HG03095 (cell line): ENCODE measurements around the gene LIX1L.

ENCODE experiments used
- ATAC-seq: cut with Tn5 transposase; IDR thresholded peaks from one replicate; pipeline ENCODE4 v1.9.1; 2021; ENCODE audit warnings: moderate library complexity; ENCODE audit not compliant: unreplicated experiment

Gene LIX1L

GRCh38 chr1:145985502-145986439, 28.0 kb upstream of the LIX1L start:
- ATAC-seq: no peak

GRCh38 chr1:145985129-145985501, 27.3 kb upstream of the LIX1L start:
- no peak for ATAC-seq

DNA sequence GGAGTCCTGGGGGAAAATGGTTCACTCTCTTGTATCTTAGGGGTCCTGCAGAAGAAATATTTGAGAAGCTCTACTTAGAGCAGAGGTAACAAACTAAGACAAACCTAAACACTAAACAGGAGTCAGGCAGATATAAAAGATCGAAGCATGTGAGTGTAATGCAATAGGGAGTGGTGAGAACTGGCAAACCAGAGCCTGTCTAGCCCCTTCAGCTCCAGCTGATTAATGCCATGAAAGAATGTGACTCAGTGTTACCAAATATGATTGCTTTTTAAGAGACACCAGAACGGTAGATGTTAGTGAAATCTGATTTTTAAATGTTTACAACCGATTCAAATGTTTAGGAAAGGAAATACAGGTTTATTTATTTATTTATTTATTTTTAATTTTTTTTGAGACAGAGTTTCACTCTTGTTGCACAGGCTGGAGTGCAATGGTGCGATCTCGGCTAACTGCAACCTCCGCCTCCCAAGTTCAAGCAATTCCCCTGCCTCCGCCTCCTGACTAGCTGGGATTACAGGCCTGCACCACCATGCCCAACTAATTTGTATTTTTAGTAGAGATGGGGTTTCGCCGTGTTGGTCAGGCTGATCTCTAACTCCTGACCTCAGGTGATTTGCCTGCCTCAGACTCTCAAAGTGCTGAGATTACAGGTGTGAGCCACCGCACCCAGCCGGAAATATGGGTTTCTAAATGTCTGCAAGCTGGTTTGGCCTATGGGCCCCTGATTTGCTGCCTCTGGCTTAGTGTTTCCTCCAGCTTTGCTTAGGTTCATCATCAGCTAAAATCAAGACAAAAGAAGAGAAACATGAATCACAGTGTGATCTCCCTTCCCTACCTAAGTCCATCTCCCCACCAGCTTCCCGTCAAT, 26.4 kb upstream of the LIX1L start:
- no peak for ATAC-seq

DNA sequence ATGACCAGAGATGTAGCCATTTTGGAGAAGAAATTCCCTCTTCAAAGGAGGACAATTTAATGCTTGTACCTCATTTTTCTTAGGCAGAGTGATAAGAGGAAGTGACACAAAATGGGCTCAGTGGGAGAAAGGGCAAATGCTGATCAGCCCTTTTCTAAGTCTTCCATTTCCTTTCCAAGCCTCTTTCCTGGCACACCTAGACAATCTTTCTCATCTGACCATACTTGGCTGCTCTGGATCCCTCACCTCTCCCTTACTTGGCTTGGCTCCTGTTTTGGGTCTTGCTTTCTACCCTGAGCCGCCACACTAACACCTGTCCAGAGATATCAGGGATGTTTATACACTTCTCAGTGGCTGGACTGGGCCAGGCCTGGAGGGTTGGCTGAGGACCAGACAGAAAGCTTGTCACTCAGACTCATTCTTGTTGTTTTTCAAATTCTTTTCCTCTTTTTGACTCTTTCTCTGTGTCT, 25.4 kb upstream of the LIX1L start:
- no peak for ATAC-seq

- no peak for ATAC-seq
Observed at GRCh38 chr1:145982010-145982723, 24.4 kb upstream of the LIX1L start.

DNA sequence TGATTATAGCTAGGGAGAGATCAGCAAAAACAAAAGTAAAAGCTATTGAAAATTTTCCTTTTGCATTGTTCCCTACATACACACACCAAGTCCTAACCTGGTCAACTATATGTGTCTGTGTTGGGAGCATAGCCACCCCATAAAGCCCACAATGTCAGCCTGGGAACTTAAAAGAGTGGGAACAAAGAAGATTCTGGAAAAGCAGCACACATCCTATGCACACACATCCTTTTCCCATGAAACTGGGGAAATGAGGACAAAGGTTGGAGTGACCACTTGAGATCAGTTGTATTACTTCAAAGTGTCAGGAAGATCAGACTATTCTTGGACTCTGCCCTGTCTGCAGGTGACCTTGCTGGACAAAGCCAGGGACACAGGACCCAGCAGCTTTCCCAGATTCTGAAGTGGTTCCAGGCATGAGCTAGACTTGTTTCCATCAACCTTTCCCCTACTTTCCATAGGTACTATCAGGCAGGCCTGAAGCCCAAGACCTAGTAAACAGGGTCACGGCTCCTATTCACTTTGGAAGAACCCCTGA, 22.7 kb upstream of the LIX1L start:
- no peak for ATAC-seq

- ATAC-seq: peak; percentile 8
Observed at GRCh38 chr1:145979746-145980456, 22.1 kb upstream of the LIX1L start.

DNA sequence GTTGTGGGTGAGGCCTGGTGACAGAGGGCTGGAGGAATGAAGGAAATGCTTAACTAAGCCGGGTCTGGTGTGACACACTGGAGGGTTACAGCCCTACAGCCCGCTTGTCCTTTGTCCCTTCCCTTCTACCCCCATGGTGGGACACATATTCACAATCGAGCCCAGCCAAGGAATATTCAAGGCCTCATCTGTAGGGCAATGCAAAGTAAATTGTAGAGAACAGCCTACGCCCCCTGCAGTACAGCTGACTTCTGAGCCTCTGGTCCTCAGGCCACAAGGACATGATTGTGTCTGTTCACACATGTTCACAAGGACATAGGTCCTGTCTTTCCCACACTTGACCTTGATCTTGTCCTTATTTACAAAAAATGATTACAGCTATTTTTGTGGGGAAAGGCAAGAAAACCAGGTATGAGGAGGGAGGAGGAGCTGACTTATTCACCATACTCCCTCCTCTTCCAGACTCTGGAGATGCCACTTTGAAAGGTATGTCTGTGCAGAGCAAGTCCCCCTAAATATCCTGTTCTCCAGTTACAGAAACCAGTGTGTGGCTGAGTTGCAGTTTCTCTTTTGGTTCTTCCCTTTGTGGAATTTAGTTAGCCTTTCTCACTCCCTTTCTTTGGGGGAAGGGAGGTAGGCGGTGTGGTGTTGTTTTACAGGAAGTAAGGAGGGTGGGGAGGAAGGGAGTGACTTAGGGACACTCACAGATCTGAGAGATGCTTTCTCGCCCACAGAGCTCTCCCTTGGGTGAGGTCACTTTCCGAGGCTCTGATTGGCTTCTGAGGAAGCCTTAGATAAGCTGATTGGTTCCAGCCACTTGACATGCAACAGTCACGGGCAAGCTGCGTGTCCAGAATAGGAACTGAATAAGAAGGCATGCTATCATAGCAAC, 21.3 kb upstream of the LIX1L start:
- peak; percentile 79 for ATAC-seq

- ATAC-seq: no peak
Observed at GRCh38 chr1:145978471-145978853, 20.6 kb upstream of the LIX1L start.

DNA sequence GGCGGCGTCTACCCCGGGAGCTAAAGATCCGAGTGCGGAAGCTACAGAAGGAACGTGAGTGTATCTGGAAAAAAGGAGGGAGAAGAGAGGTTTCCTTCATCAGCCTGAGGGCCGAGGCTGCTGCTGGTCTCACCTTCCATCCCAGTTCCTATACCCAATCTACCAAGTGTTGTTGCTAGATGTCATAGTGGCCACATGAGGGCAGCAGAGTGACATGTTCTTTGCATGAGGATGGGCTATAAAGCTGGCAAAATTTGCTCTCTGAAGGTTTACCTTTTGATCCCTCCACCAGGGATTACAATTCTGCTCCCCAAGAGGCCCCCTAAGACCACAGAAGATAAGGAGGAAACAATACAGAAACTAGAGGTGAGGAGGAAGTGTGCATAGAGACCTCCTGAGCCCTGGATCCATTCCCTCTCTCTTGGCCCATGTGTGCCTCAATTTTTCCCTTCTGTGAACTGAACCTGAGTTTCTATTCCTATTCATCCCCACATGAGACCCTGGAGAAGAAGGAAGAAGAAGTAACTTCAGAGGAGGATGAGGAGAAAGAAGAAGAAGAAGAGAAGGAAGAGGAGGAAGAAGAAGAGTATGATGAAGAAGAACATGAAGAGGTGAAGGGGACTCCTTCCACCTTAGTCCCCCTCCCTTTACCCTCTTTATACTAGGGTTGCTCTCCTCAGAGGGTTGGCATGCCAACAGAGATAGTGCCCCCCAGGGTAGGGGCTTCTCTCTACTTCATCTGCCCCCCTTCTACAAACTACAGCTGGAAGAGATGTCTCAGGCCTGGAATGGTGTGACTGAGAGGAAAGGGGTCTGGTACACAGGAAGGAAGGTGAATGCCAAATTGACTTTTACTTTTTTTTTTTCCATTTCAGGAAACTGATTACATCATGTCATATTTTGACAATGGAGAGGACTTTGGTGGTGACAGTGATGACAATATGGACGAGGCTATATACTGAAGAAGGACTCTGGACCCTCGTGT, 20.0 kb upstream of the LIX1L start:
- no peak for ATAC-seq

DNA sequence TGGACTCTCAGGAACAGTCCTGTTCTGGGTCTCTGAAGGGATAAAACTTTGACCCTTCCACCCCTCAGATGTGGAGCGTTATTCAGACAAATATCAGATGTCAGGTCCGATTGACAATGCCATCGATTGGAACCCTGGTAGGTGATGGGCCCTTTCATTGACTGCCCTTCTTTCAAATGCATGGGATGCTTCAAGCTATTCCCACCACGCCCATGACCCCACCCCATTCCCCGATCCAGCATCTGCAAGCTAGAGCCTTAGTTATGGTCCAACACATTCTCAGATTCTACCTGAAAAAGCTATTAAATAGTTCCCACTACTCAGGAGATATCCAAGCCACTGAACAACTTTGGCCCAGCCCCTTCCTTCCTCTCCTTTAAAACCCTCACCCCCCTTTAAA, 19.2 kb upstream of the LIX1L start:
- no peak for ATAC-seq

DNA sequence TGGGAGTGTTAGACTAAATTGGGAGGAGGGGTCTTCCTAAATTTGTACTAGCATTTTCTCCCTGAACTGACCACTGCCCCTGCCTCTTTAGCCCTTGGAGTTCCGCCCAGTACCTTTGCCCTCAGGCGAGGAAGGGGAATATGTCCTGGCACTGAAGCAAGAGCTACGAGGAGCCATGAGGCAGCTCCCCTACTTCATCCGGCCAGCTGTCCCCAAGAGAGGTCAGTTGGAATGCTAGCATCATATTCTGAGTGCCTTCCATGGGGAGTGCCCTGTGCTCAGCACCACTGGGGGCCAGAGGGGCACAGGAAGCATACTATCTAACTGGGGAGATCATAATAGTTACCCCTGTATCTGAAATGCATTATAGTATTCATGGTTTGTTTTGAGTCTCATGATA, 17.4 kb upstream of the LIX1L start:
- ATAC-seq: no peak

DNA sequence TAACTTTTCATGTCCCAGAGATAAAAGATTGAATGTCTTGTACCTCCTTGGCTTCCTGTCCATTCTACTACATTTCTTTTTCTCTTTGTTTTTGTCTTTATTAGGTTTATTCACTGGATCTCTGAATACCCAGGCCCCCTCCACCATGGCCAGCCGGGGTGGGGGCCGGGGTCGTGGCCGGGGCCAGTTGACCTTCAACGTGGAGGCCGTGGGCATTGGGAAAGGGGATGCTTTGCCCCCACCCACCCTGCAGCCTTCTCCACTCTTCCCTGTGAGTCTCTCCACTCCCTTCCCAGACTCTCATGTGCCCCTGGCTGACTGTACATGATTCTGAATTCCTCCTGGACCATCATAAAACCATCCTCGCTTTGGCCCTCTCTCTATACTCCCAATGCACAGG, 16.9 kb upstream of the LIX1L start:
- ATAC-seq: no peak

DNA sequence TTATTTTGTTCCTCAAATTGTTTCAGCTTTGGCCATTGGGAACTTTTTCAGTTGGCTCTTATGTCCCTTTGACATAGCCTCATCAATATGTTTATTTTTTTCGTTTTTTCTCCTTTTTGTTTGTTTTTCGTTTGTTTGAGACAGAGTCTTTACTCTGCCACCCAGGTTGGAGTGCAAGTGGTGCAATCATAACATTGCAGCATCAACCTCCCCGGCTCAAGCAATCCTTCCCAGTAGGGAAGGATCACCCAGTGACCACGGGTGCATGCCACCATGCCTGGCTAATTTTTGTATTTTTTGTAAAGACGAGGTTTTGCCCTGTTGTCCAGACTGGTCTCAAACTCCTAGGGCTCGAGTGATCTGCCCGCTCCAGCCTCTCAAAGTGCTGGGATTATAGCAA, 14.8 kb upstream of the LIX1L start:
- ATAC-seq: no peak

DNA sequence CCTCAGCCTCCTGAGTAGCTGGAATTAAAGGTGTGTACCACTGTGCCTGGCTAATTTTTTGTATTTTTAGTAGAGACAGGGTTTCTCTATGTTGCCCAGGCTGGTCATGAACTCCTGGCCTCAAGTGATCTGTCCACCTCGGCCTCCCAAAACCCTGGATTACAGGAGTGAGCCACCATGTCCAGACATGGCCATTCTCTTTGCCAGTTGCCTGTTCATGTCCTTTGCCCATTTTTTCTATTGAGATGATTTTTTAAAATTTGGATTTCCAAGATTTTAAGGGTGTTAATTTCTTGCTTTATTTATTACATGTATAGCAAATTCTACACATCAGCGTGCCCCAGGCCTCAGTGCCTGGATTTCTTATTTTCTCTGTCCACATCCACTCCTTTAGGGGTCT, 9.5 kb upstream of the LIX1L start:
- ATAC-seq: no peak

- ATAC-seq: no peak
Observed at GRCh38 chr1:145965119-145965744, 7.4 kb upstream of the LIX1L start.

- peak; percentile 81 for ATAC-seq
Observed at GRCh38 chr1:145964328-145965118, 6.7 kb upstream of the LIX1L start, which contains the start of the genes ANKRD34A and POLR3GL. Gene ANKRD34A, minus strand, starts transcription at chr1:145964575. Its CDS starts 2,816 bp downstream, at chr1:145961759. Gene POLR3GL, plus strand, starts transcription at chr1:145964690. Its CDS starts 10,176 bp downstream, at chr1:145974866.
